Testis (tissue), 2 donors: ENCODE results near the gene PPP2CA.

ENCODE experiments used
- POLR2A ChIP-seq: fragments of 450-650 bp; IDR thresholded peaks from one replicate; pipeline ENCODE4 v1.6.1; 2017; ENCODE audit warnings: antibody characterized with exemption, mild to moderate bottlenecking, moderate library complexity
- TF ChIP-seq, protein P1 (sequence below), 3 experiments: fragments of 450-650 bp in 2 of 3; fragments of 200-600 bp in 1 of 3; sonication (generic) in 1 of 3; IDR thresholded peaks; one replicate each; pipeline ENCODE4 v1.5.1; 2016 to 2019; ENCODE audit warnings: antibody characterized with exemption in 3 of 3, mild to moderate bottlenecking in 2 of 3, moderate library complexity in 1 of 3

- TF ChIP-seq, protein P1, sequence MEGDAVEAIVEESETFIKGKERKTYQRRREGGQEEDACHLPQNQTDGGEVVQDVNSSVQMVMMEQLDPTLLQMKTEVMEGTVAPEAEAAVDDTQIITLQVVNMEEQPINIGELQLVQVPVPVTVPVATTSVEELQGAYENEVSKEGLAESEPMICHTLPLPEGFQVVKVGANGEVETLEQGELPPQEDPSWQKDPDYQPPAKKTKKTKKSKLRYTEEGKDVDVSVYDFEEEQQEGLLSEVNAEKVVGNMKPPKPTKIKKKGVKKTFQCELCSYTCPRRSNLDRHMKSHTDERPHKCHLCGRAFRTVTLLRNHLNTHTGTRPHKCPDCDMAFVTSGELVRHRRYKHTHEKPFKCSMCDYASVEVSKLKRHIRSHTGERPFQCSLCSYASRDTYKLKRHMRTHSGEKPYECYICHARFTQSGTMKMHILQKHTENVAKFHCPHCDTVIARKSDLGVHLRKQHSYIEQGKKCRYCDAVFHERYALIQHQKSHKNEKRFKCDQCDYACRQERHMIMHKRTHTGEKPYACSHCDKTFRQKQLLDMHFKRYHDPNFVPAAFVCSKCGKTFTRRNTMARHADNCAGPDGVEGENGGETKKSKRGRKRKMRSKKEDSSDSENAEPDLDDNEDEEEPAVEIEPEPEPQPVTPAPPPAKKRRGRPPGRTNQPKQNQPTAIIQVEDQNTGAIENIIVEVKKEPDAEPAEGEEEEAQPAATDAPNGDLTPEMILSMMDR (IDR thresholded peaks at IDR 0.05), result no peak
- no peak for TF ChIP-seq POLR2A
These were observed 29.7 kb upstream of the PPP2CA start for GRCh38 chr5:134255418-134256150.
